Prostate gland (tissue), 2 donors: ENCODE data around the gene RPS3A.

ENCODE experiments used
- CTCF ChIP-seq, 4 experiments: fragments of 200-600 bp in 2 of 4; fragments of 450-650 bp in 2 of 4; sonication (generic) in 2 of 4; IDR thresholded peaks; 1 replicate in 3 of 4; 2 replicates in 1 of 4; pipeline ENCODE4 v1.5.1; 2016 to 2019; ENCODE audit warnings: antibody characterized with exemption in 4 of 4, mild to moderate bottlenecking in 2 of 4, moderate library complexity in 2 of 4
- POLR2A ChIP-seq: fragments of 450-650 bp; IDR thresholded peaks from one replicate; pipeline ENCODE4 v1.6.1; 2016; ENCODE audit warnings: antibody characterized with exemption, mild to moderate bottlenecking
- POLR2AphosphoS5 ChIP-seq: sonication (generic); formaldehyde crosslinking; IDR thresholded peaks from one replicate; pipeline ENCODE4 v1.6.1; 2017; ENCODE audit warnings: antibody characterized with exemption

- TF ChIP-seq CTCF (IDR thresholded peaks at IDR 0.05), result no peak
- TF ChIP-seq POLR2AphosphoS5, result no peak
- no peak for TF ChIP-seq POLR2A
These were observed 1.1 kb downstream of the RPS3A start for GRCh38 chr4:151100531-151100930.
